Measurements from ENCODE around the gene PRR20G.

GRCh38 chr3:127296166-127296565 is 8.3 kb upstream of the PRR20G start:
- TF ChIP-seq POLR2AphosphoS5 (IDR thresholded peaks at IDR 0.05; ENCODE audit: insufficient read depth in 1 of 2, low read depth in 1 of 2), result no peak
- TF ChIP-seq CTCF (IDR thresholded peaks at IDR 0.05), result no peak
- TF ChIP-seq POLR2A (IDR thresholded peaks at IDR 0.05), result no peak

Data from vagina (tissue), 2 donors.